ENCODE data around the gene KRT37. TPM values are rescaled to one million over a fixed set of nuclear protein-coding genes. Genes with fewer than 3 reads are reported as not detected.
"Not testable (repeated sequence)": the region's sequence is repeated elsewhere in the genome, so short reads cannot be mapped to it uniquely, and the experiment has no call there.

Gene KRT37
- total RNA-seq, 1 donor from 2014 or later: not detected

DNA sequence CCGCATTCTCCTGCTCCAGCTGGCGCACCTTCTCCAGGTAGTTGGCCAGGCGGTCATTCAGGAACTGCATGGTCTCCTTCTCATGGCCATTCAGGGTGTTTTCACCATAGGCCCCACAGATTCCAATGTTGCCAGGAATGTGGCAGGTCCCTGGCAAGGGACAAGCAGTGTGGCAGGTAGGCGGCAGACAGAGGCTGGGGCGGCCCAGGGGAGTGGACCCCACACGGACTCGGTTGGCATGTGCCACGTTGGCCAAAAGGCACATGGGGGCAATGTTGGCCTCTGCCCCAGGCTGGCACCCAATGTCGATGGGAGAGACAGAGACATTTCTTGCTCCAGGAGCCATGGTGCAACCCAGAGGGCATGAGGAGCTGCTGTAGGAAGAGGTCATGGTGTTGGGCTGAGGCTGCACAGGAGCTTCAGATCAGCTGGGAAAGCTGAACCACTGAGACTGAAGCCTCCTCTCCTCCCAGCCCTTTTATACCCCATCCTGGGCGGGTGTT lies 16.2 kb upstream of the KRT37 start, which contains the start of gene KRT38:
KRT38 (minus strand) TSS at position 453 of the 503 bp plus-strand sequence; CDS start at position 391, 62 bp downstream.
- Histone ChIP-seq H3K27me3 (ENCODE audit: control insufficient read depth in 3 of 3, insufficient read depth in 3 of 3, low read length in 3 of 3) (peaks cover 3 to 11% (median 3%) of the 10 kb centered on the region in 3 donors), H3K4me1 (ENCODE audit: control insufficient read depth in 3 of 3, insufficient read depth in 3 of 3, low read length in 3 of 3) (no peaks in the 10 kb centered on the region), H3K27ac (ENCODE audit: low read depth, low read length) (no peak within 1 kb of the TSS), H3K9ac (ENCODE audit: low read depth in 1 of 3, low read length in 3 of 3) (no peak within 1 kb of the TSS), H3K9me3 (ENCODE audit: control insufficient read depth in 3 of 3, low read length in 3 of 3) (no peaks in the 10 kb centered on the region), H3K4me3 (ENCODE audit: low read length in 3 of 3) (no peak within 1 kb of the TSS), H3K36me3 (ENCODE audit: control insufficient read depth in 3 of 3, insufficient read depth in 3 of 3, low read length in 3 of 3) (no peaks in the 10 kb centered on the region)

DNA sequence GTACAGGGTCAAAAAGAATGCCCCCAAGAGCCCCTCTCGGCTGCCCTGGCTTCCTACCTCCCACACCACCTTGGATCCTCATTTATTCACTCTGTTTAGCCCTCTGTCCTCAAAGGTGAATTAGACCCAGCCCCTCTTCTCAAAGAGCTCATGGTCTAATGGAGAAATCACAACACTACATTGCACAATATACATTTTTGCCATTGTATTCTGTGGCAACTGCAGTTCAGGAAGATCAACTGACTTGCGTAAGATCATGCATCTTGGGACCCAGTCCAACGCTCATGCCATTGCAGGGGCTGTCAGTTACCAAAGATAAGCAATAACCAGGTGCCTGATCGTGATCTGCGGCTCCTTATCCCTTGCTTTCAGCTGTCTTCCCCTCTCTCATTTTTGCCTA lies 15.0 kb upstream of the KRT37 start:
- H3K36me3 ChIP-seq (ENCODE audit: control insufficient read depth in 3 of 3, insufficient read depth in 3 of 3, low read length in 3 of 3): no peaks in the 10 kb centered on the region
- no peaks in the 10 kb centered on the region for H3K4me1 ChIP-seq (ENCODE audit: control insufficient read depth in 3 of 3, insufficient read depth in 3 of 3, low read length in 3 of 3)
- no peak overlapping the region for H3K9ac ChIP-seq (ENCODE audit: low read depth in 1 of 3, low read length in 3 of 3)
- peaks cover 3 to 11% (median 3%) of the 10 kb centered on the region in 3 donors for H3K27me3 ChIP-seq (ENCODE audit: control insufficient read depth in 3 of 3, insufficient read depth in 3 of 3, low read length in 3 of 3)
- no peak overlapping the region for H3K4me3 ChIP-seq (ENCODE audit: low read length in 3 of 3)
- no peaks in the 10 kb centered on the region for H3K9me3 ChIP-seq (ENCODE audit: control insufficient read depth in 3 of 3, low read length in 3 of 3)
- no peak overlapping the region for H3K27ac ChIP-seq (ENCODE audit: low read depth, low read length)

DNA sequence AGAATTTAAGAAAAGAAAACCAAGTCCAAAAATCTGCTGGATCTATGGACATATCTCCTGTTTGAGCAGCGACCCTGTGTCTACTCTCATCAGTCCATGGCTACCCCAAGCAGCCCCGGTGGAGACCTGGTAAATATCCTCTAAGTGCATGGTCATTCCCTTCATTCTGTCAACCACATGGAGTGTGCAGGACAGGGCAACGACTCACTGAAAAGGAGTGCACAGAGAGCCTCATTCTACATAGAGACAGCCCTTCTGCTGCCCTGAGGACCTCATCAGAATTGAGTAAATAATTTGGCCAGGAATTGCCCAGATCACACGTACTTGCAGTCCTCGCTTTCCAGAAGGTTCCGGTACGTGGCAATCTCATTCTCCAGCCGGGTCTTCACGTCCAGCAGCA lies 13.4 kb upstream of the KRT37 start:
- Histone ChIP-seq H3K9ac (ENCODE audit: low read depth in 1 of 3, low read length in 3 of 3) (no peak overlapping the region), H3K4me3 (ENCODE audit: low read length in 3 of 3) (no peak overlapping the region), H3K4me1 (ENCODE audit: control insufficient read depth in 3 of 3, insufficient read depth in 3 of 3, low read length in 3 of 3) (no peaks in the 10 kb centered on the region), H3K27ac (ENCODE audit: low read depth, low read length) (no peak overlapping the region), H3K9me3 (ENCODE audit: control insufficient read depth in 3 of 3, low read length in 3 of 3) (no peaks in the 10 kb centered on the region), H3K27me3 (ENCODE audit: control insufficient read depth in 3 of 3, insufficient read depth in 3 of 3, low read length in 3 of 3) (peaks cover 0 to 11% (median 3%) of the 10 kb centered on the region in 3 donors), H3K36me3 (ENCODE audit: control insufficient read depth in 3 of 3, insufficient read depth in 3 of 3, low read length in 3 of 3) (no peaks in the 10 kb centered on the region)

DNA sequence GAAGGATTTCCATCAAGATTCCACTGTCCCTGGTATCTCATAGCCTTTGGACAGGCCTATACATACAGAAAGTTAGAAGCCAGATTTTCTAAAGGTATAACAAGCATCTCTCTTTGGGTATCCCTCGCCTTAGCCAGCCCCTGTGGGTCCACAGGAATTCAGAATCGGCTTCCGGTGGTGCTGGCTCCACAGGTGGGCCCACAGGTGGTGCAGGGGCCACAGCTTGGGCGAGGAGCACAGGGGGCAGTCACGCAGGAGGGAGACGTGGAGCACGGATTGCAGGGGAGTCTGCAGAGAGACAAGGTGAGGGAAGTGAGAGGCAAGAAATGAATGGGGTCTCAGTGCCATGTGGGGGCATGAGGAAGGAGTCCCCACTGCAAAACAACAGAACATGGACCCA lies 12.9 kb upstream of the KRT37 start:
- peaks cover 0 to 11% (median 3%) of the 10 kb centered on the region in 3 donors for H3K27me3 ChIP-seq (ENCODE audit: control insufficient read depth in 3 of 3, insufficient read depth in 3 of 3, low read length in 3 of 3)

DNA sequence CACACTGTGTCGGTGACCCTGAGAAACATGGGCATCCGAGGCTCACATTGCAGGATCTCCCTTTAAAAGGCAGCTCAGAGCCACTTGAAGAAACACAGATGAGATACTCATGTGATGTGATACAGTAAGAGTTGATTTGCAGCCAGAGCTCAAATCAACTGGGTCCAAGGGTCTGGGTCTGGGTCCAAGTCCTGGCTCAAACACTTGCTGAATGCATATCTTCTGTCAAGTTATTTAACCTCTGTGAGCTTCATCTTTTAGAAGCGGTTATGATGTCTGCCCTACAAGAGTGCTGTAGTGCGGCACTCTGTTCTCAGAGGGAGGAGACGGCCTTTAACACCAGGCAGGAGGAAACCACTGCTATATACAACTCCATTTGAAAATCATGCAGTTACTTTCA lies 10.0 kb upstream of the KRT37 start:
- Histone ChIP-seq H3K4me3 (ENCODE audit: low read length in 3 of 3) (no peak overlapping the region), H3K9ac (ENCODE audit: low read depth in 1 of 3, low read length in 3 of 3) (no peak overlapping the region), H3K36me3 (ENCODE audit: control insufficient read depth in 3 of 3, insufficient read depth in 3 of 3, low read length in 3 of 3) (no peaks in the 10 kb centered on the region), H3K9me3 (ENCODE audit: control insufficient read depth in 3 of 3, low read length in 3 of 3) (no peaks in the 10 kb centered on the region), H3K27ac (ENCODE audit: low read depth, low read length) (no peak overlapping the region), H3K4me1 (ENCODE audit: control insufficient read depth in 3 of 3, insufficient read depth in 3 of 3, low read length in 3 of 3) (no peaks in the 10 kb centered on the region), H3K27me3 (ENCODE audit: control insufficient read depth in 3 of 3, insufficient read depth in 3 of 3, low read length in 3 of 3) (peaks cover 0 to 3% (median 0%) of the 10 kb centered on the region in 3 donors)

More for the DNA sequence above, 12.9 kb upstream of the KRT37 start:
- H3K4me3 ChIP-seq (ENCODE audit: low read length in 3 of 3): no peak overlapping the region
- H3K27ac ChIP-seq (ENCODE audit: low read depth, low read length): no peak overlapping the region
- no peaks in the 10 kb centered on the region for H3K9me3 ChIP-seq (ENCODE audit: control insufficient read depth in 3 of 3, low read length in 3 of 3)
- H3K4me1 ChIP-seq (ENCODE audit: control insufficient read depth in 3 of 3, insufficient read depth in 3 of 3, low read length in 3 of 3): no peaks in the 10 kb centered on the region
- no peaks in the 10 kb centered on the region for H3K36me3 ChIP-seq (ENCODE audit: control insufficient read depth in 3 of 3, insufficient read depth in 3 of 3, low read length in 3 of 3)
- no peak overlapping the region for H3K9ac ChIP-seq (ENCODE audit: low read depth in 1 of 3, low read length in 3 of 3)

DNA sequence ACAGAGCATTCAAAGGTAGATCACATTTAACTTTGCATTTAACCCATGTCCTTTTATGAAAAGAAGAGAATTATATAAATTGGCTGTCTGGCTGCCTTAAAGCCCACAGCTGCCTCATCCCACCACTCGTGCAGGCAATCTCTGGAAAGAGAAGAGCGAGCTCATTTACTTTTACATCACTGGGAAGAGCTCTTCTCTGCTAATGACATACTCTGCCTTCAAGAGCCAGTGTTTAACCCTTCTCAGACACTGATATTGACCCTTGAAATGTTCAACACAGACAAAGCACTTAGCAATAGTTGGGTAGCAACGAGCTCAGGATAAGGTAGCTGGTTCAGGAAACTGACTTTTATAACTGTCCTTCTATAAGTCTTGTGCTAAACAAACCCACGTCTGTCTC lies 9.6 kb upstream of the KRT37 start:
- no peak overlapping the region for H3K27ac ChIP-seq (ENCODE audit: low read depth, low read length)
- no peak overlapping the region for H3K4me3 ChIP-seq (ENCODE audit: low read length in 3 of 3)
- H3K27me3 ChIP-seq (ENCODE audit: control insufficient read depth in 3 of 3, insufficient read depth in 3 of 3, low read length in 3 of 3): peaks cover 0 to 3% (median 0%) of the 10 kb centered on the region in 3 donors

DNA sequence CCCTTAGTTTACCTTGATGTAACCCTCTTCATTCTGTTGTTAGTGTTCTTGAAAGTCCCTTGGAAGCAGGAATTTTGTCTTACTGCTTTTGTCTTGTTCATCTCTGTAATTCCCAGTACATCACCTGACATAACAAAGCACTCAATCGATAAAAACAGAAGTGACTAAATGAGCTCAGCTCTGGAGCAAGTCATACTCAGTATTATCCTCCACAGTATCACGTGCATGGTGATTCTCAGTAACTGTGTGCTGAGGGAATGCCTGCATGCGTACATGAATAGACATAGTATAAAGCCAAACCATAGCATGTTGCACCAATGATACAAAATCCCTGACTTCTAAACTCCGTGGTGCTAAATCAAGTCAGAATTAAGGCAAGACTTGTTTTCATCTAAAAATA lies 9.2 kb upstream of the KRT37 start:
- no peaks in the 10 kb centered on the region for H3K36me3 ChIP-seq (ENCODE audit: control insufficient read depth in 3 of 3, insufficient read depth in 3 of 3, low read length in 3 of 3)
- no peak overlapping the region for H3K4me3 ChIP-seq (ENCODE audit: low read length in 3 of 3)
- no peak overlapping the region for H3K27ac ChIP-seq (ENCODE audit: low read depth, low read length)
- H3K4me1 ChIP-seq (ENCODE audit: control insufficient read depth in 3 of 3, insufficient read depth in 3 of 3, low read length in 3 of 3): no peaks in the 10 kb centered on the region
- no peak overlapping the region for H3K9ac ChIP-seq (ENCODE audit: low read depth in 1 of 3, low read length in 3 of 3)
- peaks cover 0 to 3% (median 0%) of the 10 kb centered on the region in 3 donors for H3K27me3 ChIP-seq (ENCODE audit: control insufficient read depth in 3 of 3, insufficient read depth in 3 of 3, low read length in 3 of 3)
- H3K9me3 ChIP-seq (ENCODE audit: control insufficient read depth in 3 of 3, low read length in 3 of 3): no peaks in the 10 kb centered on the region

More for the DNA sequence above, 9.6 kb upstream of the KRT37 start:
- H3K9ac ChIP-seq (ENCODE audit: low read depth in 1 of 3, low read length in 3 of 3): no peak overlapping the region
- no peaks in the 10 kb centered on the region for H3K4me1 ChIP-seq (ENCODE audit: control insufficient read depth in 3 of 3, insufficient read depth in 3 of 3, low read length in 3 of 3)
- H3K9me3 ChIP-seq (ENCODE audit: control insufficient read depth in 3 of 3, low read length in 3 of 3): no peaks in the 10 kb centered on the region
- no peaks in the 10 kb centered on the region for H3K36me3 ChIP-seq (ENCODE audit: control insufficient read depth in 3 of 3, insufficient read depth in 3 of 3, low read length in 3 of 3)

DNA sequence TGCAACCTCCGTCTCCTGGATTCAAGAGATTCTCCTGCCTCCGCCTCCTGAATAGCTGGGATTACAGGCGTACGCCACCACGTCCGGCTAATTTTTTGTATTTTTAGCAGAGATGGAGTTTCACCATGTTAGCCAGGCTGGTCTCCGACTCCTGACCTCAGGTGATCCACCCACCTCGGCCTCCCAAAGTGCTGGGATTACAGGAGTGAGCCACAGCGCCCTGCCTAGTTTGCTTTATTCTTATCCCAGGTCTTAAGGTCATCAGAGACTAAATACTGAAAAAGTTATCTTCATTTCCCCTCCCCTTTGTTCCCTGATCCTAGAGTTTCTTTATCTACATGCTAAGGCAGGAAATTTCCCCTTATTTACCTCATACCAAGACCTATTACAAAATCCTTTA lies 6.0 kb upstream of the KRT37 start:
- not testable (repeated sequence) for H3K27me3 ChIP-seq (ENCODE audit: control insufficient read depth in 3 of 3, insufficient read depth in 3 of 3, low read length in 3 of 3); H3K4me1 ChIP-seq (ENCODE audit: control insufficient read depth in 3 of 3, insufficient read depth in 3 of 3, low read length in 3 of 3); H3K27ac ChIP-seq (ENCODE audit: low read depth, low read length); H3K9ac ChIP-seq (ENCODE audit: low read depth in 1 of 3, low read length in 3 of 3); H3K9me3 ChIP-seq (ENCODE audit: control insufficient read depth in 3 of 3, low read length in 3 of 3); H3K4me3 ChIP-seq (ENCODE audit: low read length in 3 of 3); H3K36me3 ChIP-seq (ENCODE audit: control insufficient read depth in 3 of 3, insufficient read depth in 3 of 3, low read length in 3 of 3)

DNA sequence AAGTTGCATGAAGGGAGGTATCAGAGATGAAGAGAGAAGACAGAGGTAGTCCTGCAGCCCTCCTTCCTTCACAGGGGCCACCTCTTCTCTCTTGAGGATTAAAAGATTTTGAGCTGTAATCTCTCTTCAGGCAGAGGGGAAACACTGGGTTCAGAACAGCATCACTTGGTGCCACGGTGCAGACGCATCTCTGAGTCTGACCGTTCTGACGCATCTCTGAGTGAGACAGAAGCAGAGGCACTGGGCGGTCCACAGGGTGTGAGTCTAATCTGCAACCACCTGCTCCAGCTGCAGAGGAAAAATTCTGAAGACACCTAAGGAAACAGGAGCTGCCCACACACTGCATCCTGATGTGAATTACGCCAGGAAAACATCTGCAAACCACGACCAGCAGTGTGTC lies 5.3 kb upstream of the KRT37 start:
- H3K4me1 ChIP-seq (ENCODE audit: control insufficient read depth in 3 of 3, insufficient read depth in 3 of 3, low read length in 3 of 3): no peaks in the 10 kb centered on the region
- H3K27ac ChIP-seq (ENCODE audit: low read depth, low read length): no peak overlapping the region
- no peak overlapping the region for H3K4me3 ChIP-seq (ENCODE audit: low read length in 3 of 3)
- H3K36me3 ChIP-seq (ENCODE audit: control insufficient read depth in 3 of 3, insufficient read depth in 3 of 3, low read length in 3 of 3): no peaks in the 10 kb centered on the region
- no peaks in the 10 kb centered on the region for H3K27me3 ChIP-seq (ENCODE audit: control insufficient read depth in 3 of 3, insufficient read depth in 3 of 3, low read length in 3 of 3)
- no peak overlapping the region for H3K9ac ChIP-seq (ENCODE audit: low read depth in 1 of 3, low read length in 3 of 3)
- no peaks in the 10 kb centered on the region for H3K9me3 ChIP-seq (ENCODE audit: control insufficient read depth in 3 of 3, low read length in 3 of 3)

DNA sequence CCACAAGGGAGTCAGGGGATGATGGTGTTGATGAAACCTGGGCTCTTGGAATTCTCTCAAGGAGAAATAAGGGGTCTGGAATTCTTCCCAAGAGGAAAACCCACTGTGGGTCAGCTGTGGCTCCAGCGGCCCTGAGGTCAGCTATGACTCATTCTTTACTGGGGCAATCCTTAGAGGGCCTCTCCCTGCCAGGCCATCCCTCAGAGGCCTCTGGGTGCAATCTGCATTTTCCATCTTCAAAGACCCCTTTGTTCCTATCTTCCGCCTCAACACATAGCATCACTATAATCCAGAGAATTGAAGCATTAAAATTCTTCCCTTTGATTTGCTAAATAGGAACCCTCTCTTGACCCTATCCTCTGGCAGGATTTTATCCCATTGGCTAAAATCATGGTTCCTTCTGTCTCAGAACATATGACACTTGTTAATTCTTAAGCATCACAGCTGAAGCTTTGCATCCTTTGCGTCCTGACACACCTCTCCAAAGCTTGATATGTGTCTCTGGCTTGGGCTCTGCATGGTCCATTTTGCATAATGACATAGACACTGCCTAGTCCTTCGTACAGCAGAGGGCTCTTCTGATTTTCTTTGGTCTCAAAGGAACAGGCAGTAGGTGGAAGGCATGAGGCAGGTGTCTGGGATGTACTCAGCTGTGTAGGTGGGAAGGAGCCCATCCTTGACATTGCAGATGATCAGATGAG lies 4.4 kb upstream of the KRT37 start:
- Histone ChIP-seq H3K9me3 (ENCODE audit: control insufficient read depth in 3 of 3, low read length in 3 of 3) (no peaks in the 10 kb centered on the region), H3K4me3 (ENCODE audit: low read length in 3 of 3) (no peak overlapping the region), H3K27ac (ENCODE audit: low read depth, low read length) (no peak overlapping the region), H3K4me1 (ENCODE audit: control insufficient read depth in 3 of 3, insufficient read depth in 3 of 3, low read length in 3 of 3) (no peaks in the 10 kb centered on the region), H3K27me3 (ENCODE audit: control insufficient read depth in 3 of 3, insufficient read depth in 3 of 3, low read length in 3 of 3) (no peaks in the 10 kb centered on the region), H3K36me3 (ENCODE audit: control insufficient read depth in 3 of 3, insufficient read depth in 3 of 3, low read length in 3 of 3) (no peaks in the 10 kb centered on the region), H3K9ac (ENCODE audit: low read depth in 1 of 3, low read length in 3 of 3) (no peak overlapping the region)
